NT2/D1 (cell line): ENCODE measurements around the gene MGAT4C.

Experiments
- DNase-seq: peaks from one replicate; pipeline ENCODE4 v3.0.0-alpha.2; 2011; ENCODE audit warnings: low read depth, low spot score
- H3K27me3 ChIP-seq: 2 replicates; pipeline ENCODE4 v1.6.0; 2011; ENCODE audit warnings: mild to moderate bottlenecking; ENCODE audit not compliant: insufficient read length, insufficient read depth
- H3K36me3 ChIP-seq: 2 replicates; pipeline ENCODE4 v1.6.1; 2011; ENCODE audit warnings: mild to moderate bottlenecking, low read length, mixed read lengths; ENCODE audit not compliant: insufficient read depth, insufficient read length
- H3K4me1 ChIP-seq: 2 replicates; pipeline ENCODE4 v1.5.1; 2011; ENCODE audit not compliant: insufficient read depth, insufficient read length
- H3K4me3 ChIP-seq: 2 replicates; pipeline ENCODE4 v1.5.1; 2011; ENCODE audit warnings: low read depth; ENCODE audit not compliant: insufficient read length
- H3K9ac ChIP-seq: 2 replicates; pipeline ENCODE4 v1.6.0; 2011; ENCODE audit warnings: low read depth; ENCODE audit not compliant: insufficient read length
- H3K9me3 ChIP-seq: 2 replicates; pipeline ENCODE4 v1.5.1; 2011; ENCODE audit warnings: mild to moderate bottlenecking, low read length; ENCODE audit not compliant: insufficient read depth
- SUZ12 ChIP-seq: IDR thresholded peaks from 2 replicates; pipeline ENCODE4 v1.6.1; 2011; ENCODE audit not compliant: insufficient read length, insufficient read depth; ENCODE audit errors: extremely low read depth
- YY1 ChIP-seq: IDR thresholded peaks from 2 replicates; pipeline ENCODE4 v1.6.1; 2011; ENCODE audit not compliant: insufficient read length, insufficient read depth
- ZNF274 ChIP-seq: IDR thresholded peaks from 2 replicates; pipeline ENCODE4 v1.6.1; 2011; ENCODE audit warnings: mild to moderate bottlenecking, low read depth, low read length

MGAT4C gene

DNA sequence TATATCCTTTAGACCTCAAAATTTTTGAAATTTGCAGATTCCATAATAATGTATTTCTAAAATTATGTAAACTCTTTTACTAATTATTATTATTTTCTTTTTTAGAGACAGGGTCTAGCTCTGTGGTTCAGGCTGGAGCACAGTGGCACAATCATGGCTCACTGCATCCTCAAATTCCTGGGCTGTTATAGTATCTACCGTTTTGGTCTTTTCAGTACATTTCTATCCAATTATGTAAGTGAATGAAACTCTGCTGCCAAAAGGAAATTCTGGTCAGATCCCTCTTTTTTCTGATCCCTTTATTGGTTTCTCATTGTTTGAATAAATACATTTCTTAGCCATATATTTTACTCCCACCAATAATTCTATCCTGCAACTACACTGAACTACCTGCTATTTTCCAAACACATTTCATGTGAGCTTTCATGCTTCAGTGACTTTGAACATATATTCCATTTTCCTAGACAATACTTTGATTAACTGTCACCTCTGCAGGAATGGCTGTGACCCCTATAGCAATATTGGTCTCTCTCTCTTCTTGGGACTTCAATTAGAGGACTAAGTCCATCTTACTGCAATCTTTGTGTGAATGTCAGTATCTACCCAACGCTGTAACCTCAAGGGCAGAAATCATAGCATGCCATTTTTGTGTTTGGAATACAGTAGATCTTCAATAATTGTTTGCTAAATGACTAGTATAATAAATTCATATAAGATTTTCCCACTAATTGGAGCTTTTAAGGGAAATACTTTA, 198.9 kb downstream of the MGAT4C start:
- Histone ChIP-seq H3K9me3 (no peaks in the 10 kb centered on the region), H3K4me3 (no peak overlapping the region), H3K27me3 (no peaks in the 10 kb centered on the region), H3K9ac (no peak overlapping the region), H3K36me3 (no peaks in the 10 kb centered on the region), H3K4me1 (no peaks in the 10 kb centered on the region)
- no peak for DNase-seq
- TF ChIP-seq YY1 (no peak), ZNF274 (no peak), SUZ12 (no peak)

- Histone ChIP-seq H3K4me1 (no peaks in the 10 kb centered on the region), H3K4me3 (no peak overlapping the region), H3K9ac (no peak overlapping the region), H3K27me3 (no peaks in the 10 kb centered on the region), H3K36me3 (no peaks in the 10 kb centered on the region), H3K9me3 (no peaks in the 10 kb centered on the region)
- TF ChIP-seq YY1 (no peak), SUZ12 (no peak), ZNF274 (no peak)
- DNase-seq: no peak
These were observed 203.3 kb downstream of the MGAT4C start for GRCh38 chr12:86052921-86053320.

DNA sequence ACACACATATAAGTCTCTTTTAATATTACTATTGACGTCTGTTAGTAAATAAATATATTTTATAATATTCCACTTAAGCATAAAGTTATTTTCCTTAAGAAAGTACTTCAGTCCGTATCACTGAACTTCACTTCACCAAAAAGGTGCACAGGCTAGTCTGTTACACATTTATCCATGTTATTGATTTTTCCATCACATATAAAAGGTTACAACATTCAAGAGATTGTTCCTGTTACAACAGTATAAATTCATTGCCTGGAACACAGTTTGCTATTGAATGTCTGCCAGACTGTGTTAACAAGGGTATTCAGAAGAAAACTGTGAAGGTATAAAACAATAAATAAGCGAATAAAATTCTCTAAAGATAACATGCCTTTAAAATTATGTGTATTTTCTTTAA, 206.2 kb downstream of the MGAT4C start:
- Histone ChIP-seq H3K4me3 (no peak overlapping the region), H3K36me3 (no peaks in the 10 kb centered on the region), H3K9ac (no peak overlapping the region), H3K9me3 (no peaks in the 10 kb centered on the region), H3K4me1 (no peaks in the 10 kb centered on the region), H3K27me3 (no peaks in the 10 kb centered on the region)
- no peak for DNase-seq
- no peak for TF ChIP-seq YY1
- no peak for TF ChIP-seq SUZ12
- no peak for TF ChIP-seq ZNF274

DNA sequence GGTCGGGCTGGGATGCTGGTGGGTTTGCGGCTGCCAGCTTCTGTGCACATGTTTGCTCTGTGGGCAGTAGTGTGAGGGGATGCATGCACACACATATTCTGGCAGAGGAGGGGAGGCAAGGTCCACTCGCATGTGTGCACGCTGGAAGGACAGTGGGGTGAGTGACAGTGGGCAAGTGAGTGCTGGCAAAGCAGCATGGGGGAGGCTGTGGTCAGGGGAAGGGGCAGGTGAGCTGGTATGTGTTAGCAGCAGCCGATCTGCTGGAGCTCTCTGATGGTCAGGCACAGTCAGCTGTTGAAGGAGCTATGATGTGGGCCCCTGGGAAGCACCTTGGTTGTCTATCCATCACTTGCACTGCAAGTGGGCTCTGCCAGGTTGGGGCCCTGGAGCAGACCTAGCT, 211.8 kb downstream of the MGAT4C start:
- no peaks in the 10 kb centered on the region for H3K4me1 ChIP-seq
- no peaks in the 10 kb centered on the region for H3K36me3 ChIP-seq
- TF ChIP-seq SUZ12 (no peak), YY1 (no peak), ZNF274 (no peak)
- H3K27me3 ChIP-seq: no peaks in the 10 kb centered on the region
- H3K9me3 ChIP-seq: peaks cover 15% of the 10 kb centered on the region
- no peak overlapping the region for H3K4me3 ChIP-seq
- H3K9ac ChIP-seq: no peak overlapping the region
- no peak for DNase-seq

GRCh38 chr12:86042062-86042461, 214.1 kb downstream of the MGAT4C start:
- Histone ChIP-seq H3K9me3 (peaks cover 15% of the 10 kb centered on the region), H3K4me1 (no peaks in the 10 kb centered on the region), H3K36me3 (no peaks in the 10 kb centered on the region), H3K4me3 (no peak overlapping the region), H3K9ac (no peak overlapping the region), H3K27me3 (no peaks in the 10 kb centered on the region)
- DNase-seq: no peak
- TF ChIP-seq SUZ12: no peak
- TF ChIP-seq YY1: no peak
- TF ChIP-seq ZNF274: no peak

GRCh38 chr12:86018361-86018760, 237.8 kb downstream of the MGAT4C start:
- no peaks in the 10 kb centered on the region for H3K36me3 ChIP-seq
- H3K27me3 ChIP-seq: no peaks in the 10 kb centered on the region
- no peaks in the 10 kb centered on the region for H3K4me1 ChIP-seq
- H3K4me3 ChIP-seq: no peak overlapping the region
- no peaks in the 10 kb centered on the region for H3K9me3 ChIP-seq
- TF ChIP-seq SUZ12: no peak
- no peak for TF ChIP-seq ZNF274
- no peak for TF ChIP-seq YY1
- H3K9ac ChIP-seq: no peak overlapping the region
- DNase-seq: no peak

DNA sequence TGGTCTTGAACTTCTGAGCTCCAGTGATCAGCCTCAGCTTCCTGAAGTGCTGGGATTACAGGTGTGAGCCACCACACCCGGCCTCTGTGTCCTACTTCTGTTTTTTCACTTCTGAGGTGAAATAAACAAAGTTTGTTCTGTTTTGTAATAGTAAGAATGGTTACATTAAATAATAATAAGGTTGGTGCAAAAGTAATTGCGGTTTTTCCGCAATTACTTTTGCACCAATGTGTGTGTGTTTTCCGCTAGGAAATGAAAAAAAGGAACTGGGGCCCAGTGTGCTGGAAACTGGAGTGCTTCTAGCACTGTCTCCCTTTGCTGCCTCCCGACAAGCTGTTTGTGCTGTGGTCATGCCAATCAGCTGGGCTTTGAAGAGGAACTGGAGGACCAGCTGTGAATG, 241.2 kb downstream of the MGAT4C start:
- TF ChIP-seq SUZ12 (no peak), ZNF274 (no peak), YY1 (no peak)
- no peak for DNase-seq
- no peaks in the 10 kb centered on the region for H3K36me3 ChIP-seq

More for the DNA sequence above, 241.2 kb downstream of the MGAT4C start:
- Histone ChIP-seq H3K9me3 (no peaks in the 10 kb centered on the region), H3K9ac (no peak overlapping the region), H3K4me1 (no peaks in the 10 kb centered on the region), H3K4me3 (no peak overlapping the region), H3K27me3 (no peaks in the 10 kb centered on the region)
